Adipocyte (in vitro differentiated cells): ENCODE data around the gene RETN.
"Not testable (repeated sequence)": the region's sequence is repeated elsewhere in the genome, so short reads cannot be mapped to it uniquely, and the experiment has no call there.

ENCODE experiments used
- DNase-seq: peaks from one replicate; pipeline ENCODE4 v3.0.0-alpha.2; 2015; ENCODE audit warnings: low read depth
- H3K27me3 ChIP-seq: replicated peaks from 2 replicates; pipeline ENCODE4 v1.7.0; 2013; ENCODE audit warnings: mild to moderate bottlenecking, low read length, moderate library complexity; ENCODE audit not compliant: control insufficient read depth, insufficient read depth
- H3K36me3 ChIP-seq: 2 replicates; pipeline ENCODE4 v1.7.0; 2013; ENCODE audit warnings: low read length, mild to moderate bottlenecking, moderate library complexity; ENCODE audit not compliant: control insufficient read depth, insufficient read depth, severe bottlenecking
- H3K4me1 ChIP-seq: 2 replicates; pipeline ENCODE4 v1.7.0; 2013; ENCODE audit warnings: mild to moderate bottlenecking, low read length, moderate library complexity; ENCODE audit not compliant: control insufficient read depth, insufficient read depth
- H3K4me3 ChIP-seq: 2 replicates; pipeline ENCODE4 v1.7.0; 2013; ENCODE audit warnings: mild to moderate bottlenecking, low read length, moderate library complexity
- H3K9ac ChIP-seq: 2 replicates; pipeline ENCODE4 v1.7.0; 2013; ENCODE audit warnings: mild to moderate bottlenecking, low read length, moderate library complexity
- H3K9me3 ChIP-seq: 2 replicates; pipeline ENCODE4 v1.7.0; 2013; ENCODE audit warnings: mild to moderate bottlenecking, low read length, moderate library complexity; ENCODE audit not compliant: control insufficient read depth

Gene RETN

GRCh38 chr19:7640803-7641202, 28.0 kb upstream of the RETN start:
- Histone ChIP-seq H3K4me3 (no peak overlapping the region), H3K9ac (no peak overlapping the region), H3K9me3 (no peaks in the 10 kb centered on the region), H3K4me1 (peaks cover 5% of the 10 kb centered on the region), H3K27me3 (peaks cover 30% of the 10 kb centered on the region), H3K36me3 (no peaks in the 10 kb centered on the region)
- no peak for DNase-seq

- Histone ChIP-seq H3K9ac (no peak overlapping the region), H3K27me3 (peaks cover 28% of the 10 kb centered on the region), H3K9me3 (no peaks in the 10 kb centered on the region), H3K36me3 (no peaks in the 10 kb centered on the region), H3K4me1 (peaks cover 5% of the 10 kb centered on the region), H3K4me3 (no peak overlapping the region)
- no peak for DNase-seq
Measured at GRCh38 chr19:7641290-7642276, 27.3 kb upstream of the RETN start.

GRCh38 chr19:7642295-7643030, 26.4 kb upstream of the RETN start:
- Histone ChIP-seq H3K27me3 (peaks cover 24% of the 10 kb centered on the region), H3K36me3 (no peaks in the 10 kb centered on the region), H3K9ac (no peak overlapping the region), H3K4me3 (no peak overlapping the region), H3K4me1 (peaks cover 5% of the 10 kb centered on the region), H3K9me3 (no peaks in the 10 kb centered on the region)
- DNase-seq, result no peak

GRCh38 chr19:7643031-7643415, 25.8 kb upstream of the RETN start:
- Histone ChIP-seq H3K36me3 (no peaks in the 10 kb centered on the region), H3K27me3 (peaks cover 18% of the 10 kb centered on the region), H3K4me1 (peaks cover 5% of the 10 kb centered on the region), H3K4me3 (no peak overlapping the region), H3K9ac (no peak overlapping the region), H3K9me3 (no peaks in the 10 kb centered on the region)
- no peak for DNase-seq

- not testable (repeated sequence) for DNase-seq
Measured at GRCh38 chr19:7643629-7644549, 25.0 kb upstream of the RETN start.

GRCh38 chr19:7644550-7644877, 24.3 kb upstream of the RETN start:
- Histone ChIP-seq H3K27me3 (peaks cover 9% of the 10 kb centered on the region), H3K9ac (no peak overlapping the region), H3K36me3 (no peaks in the 10 kb centered on the region), H3K9me3 (no peaks in the 10 kb centered on the region), H3K4me3 (no peak overlapping the region), H3K4me1 (peaks cover 9% of the 10 kb centered on the region)
- no peak for DNase-seq

More at GRCh38 chr19:7643629-7644549, 25.0 kb upstream of the RETN start:
- not testable (repeated sequence) for H3K9ac ChIP-seq, H3K36me3 ChIP-seq, H3K4me1 ChIP-seq, H3K27me3 ChIP-seq, H3K9me3 ChIP-seq, H3K4me3 ChIP-seq

GRCh38 chr19:7645163-7645562, 23.7 kb upstream of the RETN start:
- H3K9me3 ChIP-seq, result no peaks in the 10 kb centered on the region
- peaks cover 9% of the 10 kb centered on the region for H3K27me3 ChIP-seq
- H3K4me1 ChIP-seq, result peaks cover 9% of the 10 kb centered on the region
- no peak for DNase-seq
- no peak overlapping the region for H3K9ac ChIP-seq
- H3K4me3 ChIP-seq, result no peak overlapping the region
- H3K36me3 ChIP-seq, result no peaks in the 10 kb centered on the region

GRCh38 chr19:7645656-7646425, 23.0 kb upstream of the RETN start:
- H3K27me3 ChIP-seq, result peaks cover 11% of the 10 kb centered on the region
- H3K4me3 ChIP-seq, result no peak overlapping the region
- H3K9me3 ChIP-seq, result no peaks in the 10 kb centered on the region
- H3K36me3 ChIP-seq, result no peaks in the 10 kb centered on the region
- H3K4me1 ChIP-seq, result peaks cover 9% of the 10 kb centered on the region
- H3K9ac ChIP-seq, result no peak overlapping the region
- DNase-seq, result no peak

GRCh38 chr19:7646426-7646700, 22.5 kb upstream of the RETN start:
- no peak overlapping the region for H3K9ac ChIP-seq
- H3K4me3 ChIP-seq, result no peak overlapping the region
- H3K27me3 ChIP-seq, result peaks cover 13% of the 10 kb centered on the region
- H3K4me1 ChIP-seq, result peaks cover 9% of the 10 kb centered on the region
- H3K9me3 ChIP-seq, result no peaks in the 10 kb centered on the region
- DNase-seq, result no peak
- no peaks in the 10 kb centered on the region for H3K36me3 ChIP-seq

- H3K27me3 ChIP-seq, result peaks cover 13% of the 10 kb centered on the region
- no peaks in the 10 kb centered on the region for H3K36me3 ChIP-seq
- no peaks in the 10 kb centered on the region for H3K9me3 ChIP-seq
- H3K9ac ChIP-seq, result no peak overlapping the region
- peaks cover 9% of the 10 kb centered on the region for H3K4me1 ChIP-seq
- DNase-seq, result no peak
- H3K4me3 ChIP-seq, result no peak overlapping the region
Measured at GRCh38 chr19:7647156-7647555, 21.7 kb upstream of the RETN start.
